Keratinocyte (primary cell): ENCODE measurements around the gene STARD3. TPM values are rescaled to one million over a fixed set of nuclear protein-coding genes. Genes with fewer than 3 reads are reported as not detected.

Source experiments
- DNase-seq: peaks from one replicate; pipeline ENCODE4 v3.0.0-alpha.2; 2011; ENCODE audit warnings: low read depth, missing footprints, low spot score
- FAIRE-seq: peaks from 2 replicates; lab custom pipeline; 2011; peaks lifted over from hg19 to GRCh38; lab: Jason Lieb, UNC
- H2AFZ ChIP-seq: 2 replicates; pipeline ENCODE4 v1.6.0; 2012; ENCODE audit warnings: low read length, control low read depth, inconsistent platforms; ENCODE audit not compliant: control insufficient read depth
- H3K27ac ChIP-seq: 2 replicates; pipeline ENCODE4 v1.5.1; 2011; ENCODE audit warnings: low read length; ENCODE audit not compliant: control insufficient read depth, insufficient read depth
- H3K27me3 ChIP-seq: 3 replicates; pipeline ENCODE4 v1.6.0; 2011; ENCODE audit warnings: low read length; ENCODE audit not compliant: control insufficient read depth, insufficient read depth; ENCODE audit errors: extremely low read depth
- H3K36me3 ChIP-seq, 2 experiments: 2 replicates in 1 of 2; 3 replicates in 1 of 2; pipeline ENCODE4 v1.5.1; 2011; ENCODE audit warnings: low read length in 2 of 2, mild to moderate bottlenecking in 1 of 2; ENCODE audit not compliant: control insufficient read depth in 2 of 2, insufficient read depth in 2 of 2; ENCODE audit errors: extremely low read depth in 1 of 2
- H3K4me1 ChIP-seq: 3 replicates; pipeline ENCODE4 v1.5.1; 2011; ENCODE audit warnings: low read length; ENCODE audit not compliant: control insufficient read depth, insufficient read depth; ENCODE audit errors: extremely low read depth
- H3K4me2 ChIP-seq: 3 replicates; pipeline ENCODE4 v1.6.0; 2011; ENCODE audit warnings: low read depth, low read length; ENCODE audit not compliant: control insufficient read depth, insufficient read depth; ENCODE audit errors: extremely low read depth
- H3K4me3 ChIP-seq, 3 experiments: fragments of 200-600 bp in 1 of 3; sonication (generic) in 1 of 3; 2 replicates in 2 of 3; 3 replicates in 1 of 3; pipeline ENCODE4 v1.5.1; 2011 to 2016; ENCODE audit warnings: low read length in 3 of 3, mild to moderate bottlenecking in 3 of 3, control low read depth in 2 of 3, inconsistent platforms in 1 of 3, low read depth in 1 of 3, mixed read lengths in 1 of 3, mixed run types in 1 of 3, moderate library complexity in 1 of 3; ENCODE audit not compliant: control insufficient read depth in 2 of 3, insufficient read depth in 2 of 3; ENCODE audit errors: extremely low read depth in 1 of 3
- H3K79me2 ChIP-seq: 2 replicates; pipeline ENCODE4 v1.6.0; 2012; ENCODE audit warnings: low read length; ENCODE audit not compliant: control insufficient read depth, insufficient read depth
- H3K9ac ChIP-seq: 3 replicates; pipeline ENCODE4 v1.6.0; 2011; ENCODE audit warnings: low read length; ENCODE audit not compliant: control insufficient read depth, insufficient read depth; ENCODE audit errors: extremely low read depth
- H3K9me1 ChIP-seq: 3 replicates; pipeline ENCODE4 v1.6.0; 2011; ENCODE audit warnings: low read length; ENCODE audit not compliant: control insufficient read depth, insufficient read depth; ENCODE audit errors: extremely low read depth
- H3K9me3 ChIP-seq: 2 replicates; pipeline ENCODE4 v1.5.1; 2012; ENCODE audit warnings: low read depth, low read length; ENCODE audit not compliant: control insufficient read depth
- H4K20me1 ChIP-seq: 3 replicates; pipeline ENCODE4 v1.6.0; 2011; ENCODE audit warnings: low read length; ENCODE audit not compliant: control insufficient read depth, insufficient read depth; ENCODE audit errors: extremely low read depth
- CTCF ChIP-seq, 3 experiments: IDR thresholded peaks in 1 of 3; conservative IDR thresholded peaks in 1 of 3; optimal IDR thresholded peaks in 1 of 3; 2 replicates in 2 of 3; 3 replicates in 1 of 3; pipeline versions ENCODE3 to v1.5.1; 2011; ENCODE audit warnings: low read length in 3 of 3, mild to moderate bottlenecking in 3 of 3, moderate library complexity in 2 of 3, control low read depth in 1 of 3, inconsistent platforms in 1 of 3; ENCODE audit not compliant: insufficient read depth in 2 of 3; ENCODE audit errors: extremely low read depth in 1 of 3
- EZH2 ChIP-seq: IDR thresholded peaks from one replicate; pipeline ENCODE4 v1.6.1; 2012; ENCODE audit warnings: inconsistent platforms, mild to moderate bottlenecking, low read length, moderate library complexity
- dilution Hi-C: fragments of 300-500 bp; cut with MboI; formaldehyde crosslinking; loops from one replicate; pipeline ENCODE4 v1.7.0; 2020; ENCODE audit warnings: low sequenced_read_pairs; ENCODE audit not compliant: extremely low pct_ligation_motif_present
- polyA plus RNA-seq, 5 experiments: library from polyadenylated mRNA; depleted of rRNA in 3 of 5; stranded (reverse) in 3 of 5; stranded (forward) in 1 of 5; unstranded in 1 of 5; fragments of >200 nt; gene quantifications; 1 replicate in 1 of 5; 2 replicates in 3 of 5; 3 replicates in 1 of 5; pipeline versions ENCODE4 v1.2.1 to v1.2.3, GENCODE V29; 2011 to 2012; ENCODE audit warnings: missing spikeins in 2 of 5, low read depth in 1 of 5, low replicate concordance in 1 of 5

The STARD3 gene
- polyA plus RNA-seq, 1 donor (not counting 4 experiments of a cell fraction or from before 2014, with no cell fraction given), result 29.0 TPM

GRCh38 chr17:39639043-39639442 lies 2.1 kb downstream of the STARD3 start:
- Histone ChIP-seq H2AFZ (no peak overlapping the region), H4K20me1 (peaks cover 6% of the 10 kb centered on the region), H3K4me3 (no peak overlapping the region), H3K9ac (no peak overlapping the region), H3K9me1 (peaks cover 3% of the 10 kb centered on the region), H3K79me2 (peaks cover 41% of the 10 kb centered on the region), H3K27ac (no peak overlapping the region), H3K4me2 (no peak overlapping the region), H3K9me3 (no peaks in the 10 kb centered on the region), H3K36me3 (no peaks in the 10 kb centered on the region), H3K4me1 (peaks cover 27% of the 10 kb centered on the region), H3K27me3 (no peaks in the 10 kb centered on the region)
- no peak for FAIRE-seq
- no peak for TF ChIP-seq CTCF (optimal IDR thresholded peaks at IDR 0.05 in 1 of 3, IDR thresholded peaks at IDR 0.05 in 1 of 3, conservative IDR thresholded peaks at IDR 0.05 in 1 of 3; ENCODE audit: extremely low read depth in 1 of 3, insufficient read depth in 2 of 3, low read length in 3 of 3)
- TF ChIP-seq EZH2, result no peak
- no peak for DNase-seq
- dilution Hi-C loops, result no loop called here

DNA sequence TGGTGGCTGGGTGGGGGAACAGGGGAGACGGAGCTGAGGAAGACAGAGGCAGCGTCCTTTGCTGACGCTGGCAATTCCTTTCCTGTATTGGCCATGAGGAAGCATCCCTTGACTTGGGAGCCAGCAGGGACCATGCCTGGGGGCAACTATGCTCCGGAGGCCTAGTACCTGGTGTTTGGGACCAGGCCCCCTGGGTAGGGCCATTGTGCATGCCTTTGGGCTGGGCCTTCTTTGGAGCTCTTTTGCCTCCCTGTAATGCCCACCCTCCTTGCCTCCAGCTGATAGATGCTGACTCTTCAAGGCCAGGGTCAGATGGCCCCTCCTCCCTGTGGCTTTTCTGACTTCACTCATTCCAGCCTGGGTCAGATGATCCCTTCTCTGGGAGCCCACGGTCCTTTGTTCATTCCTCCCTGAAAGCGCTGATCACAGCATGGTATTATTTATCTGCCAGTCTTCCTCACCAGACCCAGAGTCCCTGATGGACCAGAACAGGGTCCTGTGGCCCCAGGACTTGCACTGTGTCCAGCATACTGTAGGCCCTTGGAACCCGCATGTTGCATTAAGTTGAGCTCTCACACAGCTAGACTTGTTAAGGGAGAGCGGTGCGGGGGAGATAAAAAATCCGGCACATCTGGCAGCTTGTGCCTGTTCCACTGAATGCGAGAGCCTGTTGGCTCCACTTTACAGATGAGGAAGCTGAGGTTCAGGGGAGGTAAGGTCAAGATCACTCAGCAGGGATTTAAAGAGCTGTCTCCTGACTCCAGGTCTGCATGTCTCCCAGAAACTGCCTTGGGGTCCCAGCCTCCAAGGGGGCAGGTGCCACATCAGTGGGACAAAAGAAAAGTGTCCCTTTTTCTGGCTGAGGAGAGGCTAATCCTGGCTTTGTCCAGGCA lies 2.9 kb downstream of the STARD3 start:
- DNase-seq, result no peak
- H3K4me3 ChIP-seq, result no peak overlapping the region
- peaks cover 6% of the 10 kb centered on the region for H4K20me1 ChIP-seq
- no peak for TF ChIP-seq CTCF (optimal IDR thresholded peaks at IDR 0.05 in 1 of 3, IDR thresholded peaks at IDR 0.05 in 1 of 3, conservative IDR thresholded peaks at IDR 0.05 in 1 of 3; ENCODE audit: extremely low read depth in 1 of 3, insufficient read depth in 2 of 3, low read length in 3 of 3)
- H3K27me3 ChIP-seq, result no peaks in the 10 kb centered on the region
- no peak overlapping the region for H3K9ac ChIP-seq
- peaks cover 27% of the 10 kb centered on the region for H3K4me1 ChIP-seq
- peaks cover 45% of the 10 kb centered on the region for H3K79me2 ChIP-seq
- H2AFZ ChIP-seq, result no peak overlapping the region
- dilution Hi-C loops, result no loop called here
- H3K36me3 ChIP-seq, result no peaks in the 10 kb centered on the region
- H3K27ac ChIP-seq, result no peak overlapping the region
- no peak overlapping the region for H3K4me2 ChIP-seq
- H3K9me3 ChIP-seq, result no peaks in the 10 kb centered on the region
- no peak for FAIRE-seq
- H3K9me1 ChIP-seq, result peaks cover 3% of the 10 kb centered on the region
